ENCODE results near the gene TSPAN9. TPM values are rescaled to one million over a fixed set of nuclear protein-coding genes. Genes with fewer than 3 reads are reported as not detected.

TSPAN9 gene
- total RNA-seq, 1 donor from 2014 or later = 81.2 TPM

DNA sequence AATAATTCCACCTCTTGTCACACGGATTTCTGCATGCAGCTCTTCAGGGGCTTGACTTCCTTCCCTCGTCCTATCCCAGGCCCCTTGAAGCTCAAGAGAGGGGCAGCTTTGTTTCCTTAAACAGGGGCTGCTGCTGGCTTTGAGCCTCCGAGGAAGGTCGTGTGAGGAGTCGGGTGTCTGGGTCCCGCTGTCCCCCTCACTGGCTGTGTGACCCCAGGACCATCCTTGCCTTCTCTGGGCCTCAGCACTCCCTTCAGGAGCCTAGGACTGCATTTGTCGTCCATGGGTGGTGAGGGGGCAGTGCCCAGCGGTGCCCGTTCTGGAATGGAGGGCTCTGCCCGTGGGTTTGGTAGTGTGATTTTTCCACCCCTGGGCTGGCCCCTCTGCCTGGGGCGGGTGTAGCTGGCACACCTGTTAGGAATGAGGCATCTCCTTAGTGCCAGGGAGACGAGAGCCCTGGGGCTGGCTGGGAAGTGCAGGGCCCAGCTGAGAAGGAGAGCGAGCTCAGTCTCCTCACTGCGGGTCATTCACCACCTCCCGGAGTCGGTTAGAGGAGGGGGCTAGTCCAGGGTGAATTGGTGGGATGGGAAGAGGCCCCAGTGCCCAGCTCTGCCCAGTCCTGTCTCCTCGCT lies 60.8 kb downstream of the TSPAN9 start:
- Histone ChIP-seq H3K4me3 (no peak overlapping the region), H3K27ac (no peak overlapping the region), H3K36me3 (no peaks in the 10 kb centered on the region), H3K27me3 (no peaks in the 10 kb centered on the region), H3K9me3 (no peaks in the 10 kb centered on the region), H3K4me1 (peaks cover 36% of the 10 kb centered on the region)
- intact Hi-C loops (cut with DNase I) = loop anchor here (5.0 kb wide), 2 partner anchors 64 to 134 kb away; no protein-coding TSS in a partner anchor
- TF ChIP-seq CTCF (IDR thresholded peaks at IDR 0.05) = no peak
- DNase-seq = no peak
- no peak for ATAC-seq

- H3K9me3 ChIP-seq = no peaks in the 10 kb centered on the region
- no peaks in the 10 kb centered on the region for H3K36me3 ChIP-seq
- H3K4me1 ChIP-seq = peaks cover 25% of the 10 kb centered on the region
- intact Hi-C loops (cut with DNase I) = loop anchor here (5.0 kb wide), 2 partner anchors 63 to 133 kb away; no protein-coding TSS in a partner anchor
- H3K4me3 ChIP-seq = no peak overlapping the region
- TF ChIP-seq CTCF (IDR thresholded peaks at IDR 0.05) = no peak
- no peak for DNase-seq
- H3K27ac ChIP-seq = no peak overlapping the region
- H3K27me3 ChIP-seq = no peaks in the 10 kb centered on the region
- ATAC-seq = no peak
These were observed 61.8 kb downstream of the TSPAN9 start for GRCh38 chr12:3138941-3139511.

GRCh38 chr12:3139760-3140159 lies 62.6 kb downstream of the TSPAN9 start:
- no peak for TF ChIP-seq CTCF (IDR thresholded peaks at IDR 0.05)
- Histone ChIP-seq H3K4me1 (peaks cover 19% of the 10 kb centered on the region), H3K9me3 (no peaks in the 10 kb centered on the region), H3K27me3 (no peaks in the 10 kb centered on the region), H3K36me3 (no peaks in the 10 kb centered on the region), H3K4me3 (no peak overlapping the region), H3K27ac (no peak overlapping the region)
- DNase-seq = no peak
- intact Hi-C loops (cut with DNase I) = loop anchor here (5.0 kb wide), 2 partner anchors 63 to 133 kb away; no protein-coding TSS in a partner anchor
- ATAC-seq = no peak

DNA sequence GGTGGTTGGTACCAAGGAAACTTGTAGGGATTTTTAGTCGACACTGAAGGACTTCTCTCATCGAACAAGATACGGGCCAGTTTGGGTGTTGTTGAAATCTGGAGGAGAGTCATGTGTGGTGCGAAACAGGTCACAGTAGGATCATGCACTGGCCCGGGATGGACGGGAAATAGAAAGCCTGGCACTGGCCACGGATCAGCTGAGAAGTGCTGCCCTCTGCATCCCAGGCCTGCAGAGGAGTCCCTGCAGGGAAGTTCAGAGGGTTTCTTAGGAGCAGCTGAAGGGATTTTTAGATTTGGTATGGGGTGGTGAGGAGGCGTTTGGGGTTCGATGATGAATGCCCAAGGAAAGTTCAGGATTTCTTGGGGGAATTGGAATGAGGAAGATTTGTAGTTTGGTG lies 63.1 kb downstream of the TSPAN9 start:
- intact Hi-C loops (cut with DNase I) = no loop called here
- no peak for DNase-seq
- Histone ChIP-seq H3K27ac (no peak overlapping the region), H3K27me3 (no peaks in the 10 kb centered on the region), H3K9me3 (no peaks in the 10 kb centered on the region), H3K4me1 (peaks cover 19% of the 10 kb centered on the region), H3K4me3 (no peak overlapping the region), H3K36me3 (no peaks in the 10 kb centered on the region)
- no peak for TF ChIP-seq CTCF (IDR thresholded peaks at IDR 0.05)
- ATAC-seq = no peak

DNA sequence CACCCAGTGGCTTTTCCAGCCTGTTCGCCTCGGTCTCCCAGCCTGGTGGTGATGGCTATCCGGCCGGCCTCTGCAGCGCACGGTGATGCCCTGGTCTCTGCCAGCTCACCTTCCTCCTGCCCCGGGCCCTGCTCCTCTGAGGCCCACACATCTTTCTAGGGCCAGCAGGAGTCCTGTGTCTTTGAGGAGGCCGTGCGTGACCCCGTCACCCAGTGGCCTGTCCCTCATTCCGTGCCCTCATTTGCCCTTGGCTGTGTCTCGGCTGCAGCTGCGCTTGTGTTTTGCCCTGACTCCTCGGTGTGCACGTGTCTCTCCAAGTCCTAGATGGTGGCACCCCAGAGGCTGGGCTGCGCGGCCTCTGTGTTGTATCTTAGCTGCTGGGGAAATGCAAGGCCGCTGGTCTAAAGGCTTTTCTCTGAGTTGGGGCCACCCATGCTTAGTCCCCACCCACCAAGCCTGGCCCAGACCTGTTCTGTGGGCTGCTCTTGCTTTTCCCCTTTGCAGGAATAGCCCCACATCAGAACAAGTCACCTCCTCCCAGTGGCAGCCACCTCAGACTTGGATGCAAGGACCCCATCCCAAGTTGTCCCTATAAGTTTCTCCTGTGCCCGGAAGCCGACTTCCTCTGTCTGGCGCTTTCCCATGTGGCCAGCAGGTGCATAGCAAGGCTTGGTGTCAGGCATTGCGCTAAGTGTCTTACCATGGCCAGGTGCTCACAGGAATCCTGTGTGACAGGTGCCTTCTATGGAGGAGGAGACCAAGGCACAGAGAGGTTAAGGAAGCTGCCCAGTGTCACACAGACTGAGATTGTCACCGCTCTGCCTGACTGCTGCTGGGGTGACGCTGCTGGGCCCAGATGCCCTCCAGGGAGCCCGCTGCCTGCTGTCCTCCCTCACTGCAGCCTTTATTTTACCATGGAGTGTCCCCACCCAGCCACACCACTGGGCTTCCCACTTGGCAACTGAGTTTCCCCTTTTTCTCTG lies 64.5 kb downstream of the TSPAN9 start:
- Histone ChIP-seq H3K27me3 (no peaks in the 10 kb centered on the region), H3K4me1 (peaks cover 19% of the 10 kb centered on the region), H3K9me3 (no peaks in the 10 kb centered on the region), H3K27ac (no peak overlapping the region), H3K4me3 (no peak overlapping the region), H3K36me3 (no peaks in the 10 kb centered on the region)
- DNase-seq (no peak), ATAC-seq (no peak)
- no peak for TF ChIP-seq CTCF (IDR thresholded peaks at IDR 0.05)
- intact Hi-C loops (cut with DNase I) = no loop called here

Measured in upper lobe of right lung (tissue), 1 donor.